Gastrocnemius medialis (tissue), 4 donors: ENCODE results near the gene VOPP1.

Source experiments
- POLR2A ChIP-seq, 2 donors: fragments of 450-650 bp; IDR thresholded peaks; one replicate each; pipeline ENCODE4 v1.6.1; 2017; ENCODE audit warnings: antibody characterized with exemption in 2 of 2, mild to moderate bottlenecking in 2 of 2, moderate library complexity in 2 of 2
- TF ChIP-seq, protein P1 (sequence below), 5 experiments: fragments of 450-650 bp in 3 of 5; fragments of 200-600 bp in 2 of 5; sonication (generic) in 2 of 5; IDR thresholded peaks in 4 of 5; conservative IDR thresholded peaks in 1 of 5; 1 replicate in 4 of 5; 2 replicates in 1 of 5; pipeline ENCODE4 v1.5.1; 2016 to 2019; ENCODE audit warnings: antibody characterized with exemption in 5 of 5, mild to moderate bottlenecking in 3 of 5, moderate library complexity in 3 of 5

GRCh38 chr7:55531536-55531935 lies 40.8 kb downstream of the VOPP1 start:
- TF ChIP-seq, protein P1, sequence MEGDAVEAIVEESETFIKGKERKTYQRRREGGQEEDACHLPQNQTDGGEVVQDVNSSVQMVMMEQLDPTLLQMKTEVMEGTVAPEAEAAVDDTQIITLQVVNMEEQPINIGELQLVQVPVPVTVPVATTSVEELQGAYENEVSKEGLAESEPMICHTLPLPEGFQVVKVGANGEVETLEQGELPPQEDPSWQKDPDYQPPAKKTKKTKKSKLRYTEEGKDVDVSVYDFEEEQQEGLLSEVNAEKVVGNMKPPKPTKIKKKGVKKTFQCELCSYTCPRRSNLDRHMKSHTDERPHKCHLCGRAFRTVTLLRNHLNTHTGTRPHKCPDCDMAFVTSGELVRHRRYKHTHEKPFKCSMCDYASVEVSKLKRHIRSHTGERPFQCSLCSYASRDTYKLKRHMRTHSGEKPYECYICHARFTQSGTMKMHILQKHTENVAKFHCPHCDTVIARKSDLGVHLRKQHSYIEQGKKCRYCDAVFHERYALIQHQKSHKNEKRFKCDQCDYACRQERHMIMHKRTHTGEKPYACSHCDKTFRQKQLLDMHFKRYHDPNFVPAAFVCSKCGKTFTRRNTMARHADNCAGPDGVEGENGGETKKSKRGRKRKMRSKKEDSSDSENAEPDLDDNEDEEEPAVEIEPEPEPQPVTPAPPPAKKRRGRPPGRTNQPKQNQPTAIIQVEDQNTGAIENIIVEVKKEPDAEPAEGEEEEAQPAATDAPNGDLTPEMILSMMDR (IDR thresholded peaks at IDR 0.05 in 4 of 5, conservative IDR thresholded peaks at IDR 0.05 in 1 of 5): no peak
- TF ChIP-seq POLR2A (IDR thresholded peaks at IDR 0.05): no peak
